ENCODE results near the gene MTMR3. TPM values are rescaled to one million over a fixed set of nuclear protein-coding genes. Genes with fewer than 3 reads are reported as not detected.
"Not testable (repeated sequence)": the region's sequence is repeated elsewhere in the genome, so short reads cannot be mapped to it uniquely, and the experiment has no call there.

The MTMR3 gene
- total RNA-seq, 4 donors from 2014 or later = 34.9 to 45.9 (median 41.9) TPM

- Histone ChIP-seq H3K4me3 (no peak overlapping the region), H3K36me3 (no peaks in the 10 kb centered on the region), H3K4me1 (no peaks in the 10 kb centered on the region), H3K27ac (no peak overlapping the region), H3K27me3 (no peaks in the 10 kb centered on the region), H3K9me3 (peaks cover 0 to 6% (median 0%) of the 10 kb centered on the region in 3 donors)
- WGBS, 2 donors (ENCODE audit: low coverage in 1 of 2) = 42 to 56% methylated on average over 3 of the region's 3 CpGs
- ATAC-seq = peak; percentile 89
- TF ChIP-seq EP300 (IDR thresholded peaks at IDR 0.05) (no peak), POLR2AphosphoS5 (IDR thresholded peaks at IDR 0.05) (no peak)
Measured at GRCh38 chr22:29848111-29848510, 34.9 kb upstream of the MTMR3 start.

GRCh38 chr22:29854432-29854831, 28.5 kb upstream of the MTMR3 start:
- H3K36me3 ChIP-seq = no peaks in the 10 kb centered on the region
- no peaks in the 10 kb centered on the region for H3K9me3 ChIP-seq
- WGBS, 2 donors (ENCODE audit: low coverage in 1 of 2) = 57 to 74% methylated on average over 1 to 3 of the region's 3 CpGs
- no peak overlapping the region for H3K27ac ChIP-seq
- ATAC-seq = peak; percentile 66
- no peak overlapping the region for H3K4me3 ChIP-seq
- no peaks in the 10 kb centered on the region for H3K27me3 ChIP-seq
- no peaks in the 10 kb centered on the region for H3K4me1 ChIP-seq
- TF ChIP-seq CTCF (IDR thresholded peaks at IDR 0.05) (no peak), POLR2AphosphoS5 (IDR thresholded peaks at IDR 0.05) (no peak), POLR2A (IDR thresholded peaks at IDR 0.05) (no peak), EP300 (IDR thresholded peaks at IDR 0.05) (no peak)

GRCh38 chr22:29855611-29856181, 27.3 kb upstream of the MTMR3 start:
- WGBS, 2 donors (ENCODE audit: low coverage in 1 of 2) = 49 to 61% methylated on average over 5 to 7 of the region's 10 CpGs
- H3K36me3 ChIP-seq = no peaks in the 10 kb centered on the region
- ATAC-seq = no peak
- no peak overlapping the region for H3K27ac ChIP-seq
- no peaks in the 10 kb centered on the region for H3K27me3 ChIP-seq
- no peak overlapping the region for H3K4me3 ChIP-seq
- H3K4me1 ChIP-seq = no peaks in the 10 kb centered on the region
- TF ChIP-seq POLR2A (IDR thresholded peaks at IDR 0.05) = no peak
- no peak for TF ChIP-seq CTCF (IDR thresholded peaks at IDR 0.05)
- no peak for TF ChIP-seq EP300 (IDR thresholded peaks at IDR 0.05)
- TF ChIP-seq POLR2AphosphoS5 (IDR thresholded peaks at IDR 0.05) = no peak
- no peaks in the 10 kb centered on the region for H3K9me3 ChIP-seq

GRCh38 chr22:29856496-29856895, 26.5 kb upstream of the MTMR3 start:
- Histone ChIP-seq H3K36me3 (no peaks in the 10 kb centered on the region), H3K27ac (no peak overlapping the region), H3K4me3 (no peak overlapping the region), H3K27me3 (no peaks in the 10 kb centered on the region), H3K4me1 (no peaks in the 10 kb centered on the region), H3K9me3 (no peaks in the 10 kb centered on the region)
- WGBS, 2 donors (ENCODE audit: low coverage in 1 of 2) = 72% methylated on average over 3 of the region's 3 CpGs
- ATAC-seq = no peak
- TF ChIP-seq EP300 (IDR thresholded peaks at IDR 0.05) (no peak), POLR2AphosphoS5 (IDR thresholded peaks at IDR 0.05) (no peak), CTCF (IDR thresholded peaks at IDR 0.05) (no peak), POLR2A (IDR thresholded peaks at IDR 0.05) (no peak)

- H3K4me1 ChIP-seq, H3K9me3 ChIP-seq, H3K27me3 ChIP-seq, H3K27ac ChIP-seq, H3K36me3 ChIP-seq, H3K4me3 ChIP-seq, ATAC-seq: not testable (repeated sequence)
- 68 to 80% methylated on average over 2 to 9 of the region's 9 CpGs for WGBS, 2 donors (ENCODE audit: low coverage in 1 of 2)
Measured at GRCh38 chr22:29859030-29859429, 23.9 kb upstream of the MTMR3 start.

- no peaks in the 10 kb centered on the region for H3K9me3 ChIP-seq
- no peak for TF ChIP-seq POLR2A (IDR thresholded peaks at IDR 0.05)
- TF ChIP-seq POLR2AphosphoS5 (IDR thresholded peaks at IDR 0.05) = no peak
- TF ChIP-seq CTCF (IDR thresholded peaks at IDR 0.05) = no peak
- H3K4me1 ChIP-seq = no peaks in the 10 kb centered on the region
- WGBS, 2 donors (ENCODE audit: low coverage in 1 of 2) = 85 to 86% methylated on average over 2 of the region's 2 CpGs
- H3K36me3 ChIP-seq = no peaks in the 10 kb centered on the region
- no peaks in the 10 kb centered on the region for H3K27me3 ChIP-seq
- H3K4me3 ChIP-seq = no peak overlapping the region
- no peak for ATAC-seq
- no peak overlapping the region for H3K27ac ChIP-seq
Measured at GRCh38 chr22:29860006-29860766, 22.8 kb upstream of the MTMR3 start.

Measured in gastroesophageal sphincter (tissue), 4 donors.